ENCODE measurements around the gene MSMP.

Gene MSMP

DNA sequence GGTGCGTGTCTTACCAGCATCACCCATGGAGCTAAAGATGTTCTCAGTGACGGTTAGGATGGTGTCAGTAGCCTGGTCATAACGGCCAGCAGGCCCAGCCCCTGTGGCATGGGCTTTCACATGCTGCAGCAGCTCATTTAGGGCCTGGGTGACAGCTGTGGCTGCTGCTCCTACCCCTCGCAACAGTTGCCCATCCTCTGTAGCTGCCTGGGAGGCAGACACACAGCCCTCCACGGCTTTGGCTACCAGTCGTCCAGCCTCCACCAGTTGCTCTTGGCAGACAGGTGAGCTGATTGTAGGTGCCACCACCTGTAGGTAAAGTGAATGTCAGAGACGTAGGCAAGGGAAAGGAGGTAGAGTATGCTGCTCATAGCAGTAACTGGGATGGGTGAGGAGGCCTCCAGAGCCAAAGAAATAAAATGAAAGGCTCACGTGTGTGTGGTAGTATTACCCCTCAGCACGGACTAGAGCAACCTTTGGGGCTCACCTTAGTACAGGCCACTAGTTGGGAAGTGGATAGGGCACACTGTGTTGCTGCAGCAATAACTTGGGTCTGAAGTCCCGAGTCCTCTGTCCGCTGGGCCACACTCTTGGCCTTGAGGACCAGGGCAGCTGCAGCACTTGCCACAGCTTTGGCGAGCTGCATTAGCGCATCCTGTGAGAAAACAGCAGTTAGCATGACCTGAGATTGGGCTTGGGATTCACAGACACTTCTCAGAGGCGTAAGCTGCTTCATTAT lies 36.8 kb downstream of the MSMP start:
- DNase-seq = no peak

DNA sequence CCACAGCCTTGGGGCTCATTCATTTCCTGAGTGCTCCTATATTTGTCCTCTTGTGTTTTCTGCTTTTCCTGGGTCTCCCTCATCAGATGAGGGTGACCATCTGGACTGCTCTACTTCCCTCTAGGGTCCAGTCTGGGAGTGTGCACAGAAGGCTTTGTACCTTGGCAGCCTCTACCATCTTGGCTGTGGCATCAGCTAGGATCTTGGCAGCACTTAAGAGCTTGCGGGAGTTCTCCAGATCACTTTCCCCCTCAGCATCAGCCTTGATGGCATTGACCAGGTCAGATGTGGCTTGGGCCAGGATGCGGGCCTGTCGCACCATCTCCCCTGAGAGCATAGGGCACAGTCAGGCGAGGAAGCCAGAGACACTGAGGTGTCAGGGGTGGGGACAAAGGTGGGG lies 37.8 kb downstream of the MSMP start:
- DNase-seq = no peak

DNA sequence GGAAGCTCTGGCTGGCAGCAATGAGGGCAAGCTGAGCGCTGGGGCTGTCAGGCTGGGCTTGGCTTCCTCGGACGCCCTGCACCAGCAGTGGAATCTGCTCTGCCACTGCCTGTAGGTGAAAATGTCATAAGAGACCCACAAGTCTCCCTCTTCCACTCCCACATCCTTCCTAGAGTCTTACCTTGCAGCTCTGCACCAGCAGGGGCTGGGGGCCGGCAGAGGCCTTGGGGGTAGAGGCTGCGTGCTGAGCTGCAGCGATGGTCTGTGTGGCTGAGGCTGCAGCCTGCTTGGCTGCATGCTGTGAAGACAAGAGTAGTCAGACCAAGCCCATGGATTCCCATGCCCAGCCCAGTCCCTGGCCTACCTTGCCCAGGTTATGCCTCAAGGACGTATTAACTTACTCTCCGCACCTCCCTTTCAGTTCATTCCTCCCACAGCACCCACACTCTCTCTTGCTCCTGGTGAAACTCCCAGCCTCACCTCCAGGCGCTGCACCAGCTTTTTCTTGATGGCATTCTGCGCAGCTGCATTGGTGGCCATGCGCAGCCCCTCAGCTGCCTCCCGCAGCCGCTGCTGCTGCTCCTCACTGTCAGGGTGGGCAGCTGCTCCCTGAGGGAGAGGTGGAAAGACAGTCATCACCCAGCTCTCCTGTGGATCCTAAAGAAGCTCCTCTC lies 39.4 kb downstream of the MSMP start:
- DNase-seq = no peak

DNA sequence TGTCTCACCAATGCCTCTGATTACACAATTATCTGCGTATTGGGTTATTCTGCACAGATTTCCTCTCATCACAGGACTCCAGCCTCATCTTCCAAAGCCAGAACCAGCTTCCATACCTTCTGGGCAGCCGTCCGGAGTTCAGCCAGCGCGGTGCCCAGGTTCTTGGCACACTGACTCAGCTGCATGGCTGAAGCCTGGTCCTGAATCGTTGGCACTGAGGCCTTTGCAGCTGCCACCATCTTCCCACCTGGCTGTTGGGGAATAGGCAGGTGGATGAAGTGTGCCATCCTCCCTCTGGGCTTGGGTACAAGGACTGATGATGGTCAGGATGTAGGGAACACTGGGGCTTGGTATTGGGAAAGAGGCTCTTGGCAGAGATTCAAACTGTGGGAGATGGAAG lies 40.0 kb downstream of the MSMP start:
- no peak for DNase-seq

DNA sequence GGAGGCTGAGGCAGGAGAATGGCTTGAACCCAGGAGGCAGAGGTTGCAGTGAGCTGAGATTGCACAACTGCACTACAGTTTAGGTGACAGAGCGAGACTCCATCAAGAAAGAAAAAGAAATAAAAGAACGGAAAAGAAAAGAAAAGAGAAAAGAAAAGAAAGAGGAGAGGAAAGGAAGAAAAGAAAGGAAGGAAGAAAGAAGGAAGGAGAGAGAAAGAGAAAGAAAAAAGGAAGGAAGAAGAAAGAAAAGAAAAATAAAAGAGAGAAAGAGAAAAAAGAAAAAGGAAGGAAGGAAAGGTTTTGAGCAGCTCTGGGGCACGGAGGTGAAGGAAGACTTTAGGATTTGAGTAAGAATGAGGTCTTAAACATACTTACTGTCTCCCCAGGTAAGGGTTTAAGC lies 40.5 kb downstream of the MSMP start:
- DNase-seq = no peak

DNA sequence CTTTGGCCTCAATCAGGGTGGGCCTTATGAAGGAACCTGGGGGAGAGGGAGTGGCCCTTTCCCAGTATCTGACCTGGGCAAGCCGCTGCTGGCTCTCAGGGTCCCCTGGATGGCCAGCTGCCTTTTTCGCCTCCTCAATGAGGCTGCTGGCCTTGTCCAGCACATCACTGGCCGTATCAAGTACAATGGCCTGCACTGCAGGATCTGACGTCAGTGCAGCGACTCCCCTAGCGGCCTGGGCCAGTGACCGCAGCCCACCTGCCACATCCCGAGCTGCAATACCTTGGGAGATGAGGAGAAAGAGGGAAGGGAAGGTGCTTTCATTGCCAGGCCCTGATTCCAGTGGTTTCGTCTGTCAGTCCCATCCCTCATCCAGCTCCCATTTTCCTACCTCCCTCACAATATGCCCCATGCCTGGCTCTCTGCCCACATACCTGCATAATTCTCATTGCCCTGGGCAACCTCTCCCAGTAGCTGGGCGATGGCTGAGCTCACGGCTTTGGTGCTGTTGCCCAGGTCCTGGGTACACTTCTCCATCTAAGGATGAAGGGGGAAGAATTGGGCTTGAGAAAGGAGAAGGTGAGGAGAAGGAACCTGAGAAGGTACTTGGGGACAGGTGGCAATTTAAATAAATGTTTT lies 41.2 kb downstream of the MSMP start:
- no peak for DNase-seq

DNA sequence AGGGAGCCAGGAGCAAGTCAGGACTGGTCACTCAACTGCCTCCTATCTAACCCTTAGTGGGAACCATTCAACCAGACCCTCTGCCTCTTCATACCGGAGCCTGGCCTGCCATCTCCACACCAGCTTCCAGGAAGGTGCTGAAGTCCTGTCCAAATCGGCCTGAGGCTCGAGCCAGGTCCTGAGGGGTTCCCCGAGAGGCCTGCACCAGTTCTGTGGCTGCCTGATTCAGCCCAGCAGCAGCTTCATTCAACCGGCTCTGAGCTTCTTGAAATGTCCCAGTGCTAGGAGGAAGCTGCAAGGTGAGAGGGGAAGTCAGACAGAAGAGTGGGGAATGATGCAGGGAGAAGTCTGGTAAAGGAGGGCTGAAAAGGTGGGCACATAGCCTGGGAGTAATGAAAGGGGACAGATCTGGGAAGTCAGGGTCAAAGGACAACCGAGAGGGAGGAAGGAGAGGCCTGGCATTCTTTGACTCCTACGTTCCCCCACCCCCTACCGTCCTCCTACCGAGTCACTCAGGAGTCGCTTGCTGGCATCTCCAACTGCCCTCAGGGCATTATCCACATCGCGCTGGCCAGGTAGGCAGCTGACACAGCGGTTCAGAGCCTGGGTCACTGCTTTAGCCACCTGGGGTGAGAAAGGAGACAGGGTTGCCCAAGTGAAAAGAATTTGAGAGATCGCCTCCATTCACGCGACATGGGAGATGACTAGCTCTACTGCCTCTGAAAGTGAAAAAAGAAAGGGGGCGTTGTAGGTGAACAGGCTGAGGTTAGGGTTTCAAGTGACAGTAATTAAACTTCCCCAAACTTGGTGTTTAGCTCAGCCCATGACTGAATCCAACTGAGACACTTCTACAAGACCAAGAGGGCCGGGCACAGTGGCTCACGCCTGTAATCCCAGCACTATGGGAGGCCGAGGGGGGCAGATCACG lies 42.3 kb downstream of the MSMP start:
- DNase-seq = no peak

DNA sequence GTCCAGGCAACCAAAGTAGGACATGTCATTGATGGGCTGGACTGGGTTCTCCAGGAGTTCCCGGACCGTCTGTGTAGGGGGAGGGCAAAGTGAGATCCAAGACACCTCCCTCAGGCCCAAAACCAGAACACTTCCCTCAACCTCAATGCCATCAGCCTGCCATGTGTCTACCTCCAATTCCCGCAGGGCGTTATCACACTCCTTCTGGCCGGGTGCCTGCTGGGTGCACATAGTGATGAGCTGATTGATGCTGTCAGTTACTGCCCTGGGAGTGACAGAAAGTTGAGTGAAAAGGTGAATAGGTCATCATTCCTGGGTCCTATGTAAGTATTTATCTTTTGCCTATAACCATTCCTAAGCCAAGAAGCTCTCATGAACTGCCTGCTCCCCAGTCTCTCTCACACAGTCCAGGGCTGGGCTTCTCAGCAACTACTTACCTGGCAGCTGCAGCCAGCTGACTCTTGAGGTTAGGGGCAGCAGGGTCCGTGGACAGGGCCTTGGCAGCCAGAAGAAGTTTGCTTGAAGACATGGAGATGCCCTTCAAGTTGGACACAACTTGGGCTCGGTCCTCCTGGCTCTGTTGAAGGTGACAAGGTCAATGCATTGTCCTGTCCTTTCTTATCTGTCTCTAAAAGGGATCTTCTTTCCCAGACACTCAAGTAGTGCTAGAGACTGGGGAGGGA lies 43.1 kb downstream of the MSMP start:
- no peak for DNase-seq

DNA sequence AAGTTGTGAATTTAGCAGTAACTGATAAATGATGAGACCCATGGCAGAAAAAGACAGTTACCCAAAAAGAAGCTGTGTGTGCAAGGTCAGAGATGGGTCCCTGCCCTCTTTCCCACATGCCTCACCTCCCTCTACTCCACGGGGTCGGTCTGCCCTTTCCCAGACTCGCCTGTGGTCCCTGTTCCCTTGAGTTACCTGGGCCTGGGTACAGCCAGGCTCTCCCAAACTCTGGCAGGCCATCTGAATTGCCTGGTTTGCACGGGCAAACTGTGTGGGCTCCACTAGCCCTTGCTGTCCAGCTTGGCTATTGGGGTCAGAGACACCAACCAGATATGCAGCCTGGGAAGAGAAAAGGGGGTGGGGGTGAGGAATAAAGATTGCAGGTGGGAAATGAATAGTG lies 45.9 kb downstream of the MSMP start:
- DNase-seq = no peak

DNA sequence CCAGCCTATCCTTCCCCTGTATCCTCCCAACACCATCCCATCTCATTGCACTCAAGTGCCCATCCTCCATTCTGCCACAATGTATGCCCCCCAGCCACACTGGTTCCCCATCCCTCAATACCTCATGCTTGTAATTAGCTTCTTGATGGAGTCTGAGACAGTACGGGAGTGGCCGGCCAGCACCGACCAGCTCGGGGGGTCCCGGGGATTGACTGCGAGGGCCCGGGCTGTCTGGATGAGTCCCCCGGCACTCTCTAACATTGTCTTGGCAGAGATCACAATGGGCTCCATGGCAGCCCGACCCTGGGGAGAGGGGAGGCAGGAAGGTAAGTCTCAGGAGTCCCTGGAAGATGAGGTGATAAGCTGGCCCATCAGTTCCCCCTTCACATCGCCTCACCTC lies 47.1 kb downstream of the MSMP start:
- DNase-seq = no peak

DNA sequence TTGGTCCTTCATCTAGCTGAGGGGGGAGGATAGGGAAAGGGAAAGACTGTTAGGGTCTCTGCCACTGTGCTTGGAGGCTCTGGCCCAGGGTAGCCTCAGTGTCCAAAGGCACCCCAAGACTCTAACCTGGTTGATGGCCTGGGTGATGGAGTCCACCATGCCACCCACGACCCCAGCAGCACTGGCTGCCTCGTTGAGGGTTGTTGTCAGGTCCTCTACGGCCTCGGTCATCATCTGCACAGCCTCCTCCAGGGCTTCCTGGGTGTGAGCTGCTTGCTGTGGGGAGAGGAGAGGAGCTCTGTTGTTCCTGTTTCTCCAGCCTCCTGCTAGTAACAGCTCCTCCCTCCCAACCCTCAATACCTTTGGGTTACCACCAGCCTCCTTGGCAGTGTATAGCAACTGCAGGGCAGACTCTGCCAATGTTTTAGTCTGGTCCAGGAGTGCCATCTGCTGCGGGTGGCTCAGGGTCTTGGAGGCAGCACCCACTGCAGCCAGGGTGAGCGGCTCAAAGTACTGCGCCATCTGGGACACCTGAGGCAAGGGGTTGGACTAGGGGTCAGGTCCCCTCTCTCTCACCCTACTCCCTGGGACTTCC lies 48.1 kb downstream of the MSMP start:
- no peak for DNase-seq

DNA sequence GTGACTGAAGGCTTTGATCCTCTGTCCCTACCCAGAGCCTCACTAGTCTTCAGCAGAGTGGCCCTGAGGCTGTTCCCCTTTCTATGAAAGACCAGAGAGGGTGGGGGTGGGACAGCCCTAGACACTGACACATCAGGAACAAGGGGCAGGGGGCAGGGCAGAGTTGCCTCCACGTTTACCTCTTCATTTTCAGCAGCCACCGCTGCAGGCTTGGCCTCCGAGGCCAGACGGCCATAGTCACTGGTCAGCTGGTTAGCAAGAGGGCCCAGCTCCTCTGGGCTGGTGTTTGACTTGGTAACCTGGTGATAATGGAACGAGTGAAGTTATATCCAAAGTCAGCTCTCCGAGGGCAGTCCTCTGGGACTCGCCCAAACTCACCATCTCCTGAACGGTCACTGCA lies 48.7 kb downstream of the MSMP start:
- DNase-seq = no peak

DNA sequence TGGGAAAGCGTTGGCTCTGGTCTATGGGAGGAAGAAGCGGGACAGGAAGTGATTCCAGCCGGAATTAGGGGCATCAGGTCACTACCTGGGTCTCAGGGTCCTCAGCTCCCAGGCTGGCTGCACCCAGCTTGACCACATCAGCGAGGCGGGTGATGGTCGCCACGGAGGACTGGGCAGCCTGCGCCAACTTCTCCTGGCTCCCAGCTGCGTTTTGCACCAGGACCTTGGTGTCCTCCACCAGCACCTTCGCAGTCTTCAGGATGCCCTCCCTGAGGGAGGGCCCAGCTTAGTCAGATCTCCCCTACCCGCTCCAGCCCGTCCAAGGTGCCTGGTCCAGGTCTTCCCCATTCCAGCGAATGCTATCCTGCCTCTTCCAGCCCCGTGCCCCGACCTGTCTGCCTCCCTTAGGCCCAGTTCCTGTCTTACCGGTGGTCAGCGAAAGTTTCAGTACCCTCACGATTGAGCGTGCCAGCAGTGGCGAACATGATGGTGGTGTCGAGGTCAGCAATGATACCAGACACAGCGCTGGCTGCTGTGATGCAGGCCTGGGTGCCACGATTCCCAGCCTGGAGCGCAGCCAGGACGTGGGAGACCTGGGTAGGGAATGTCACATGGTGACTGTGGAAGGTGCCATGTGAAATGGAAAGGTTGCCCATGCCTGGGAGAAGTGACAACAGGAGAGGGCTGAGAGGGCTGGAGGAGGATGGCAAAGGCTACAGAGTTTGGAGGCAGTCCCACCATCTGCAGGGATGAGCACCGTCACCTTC lies 50.0 kb downstream of the MSMP start:
- no peak for DNase-seq
